PC-9 (cell line): ENCODE data around the gene PCED1B. TPM values are rescaled to one million over a fixed set of nuclear protein-coding genes. Genes with fewer than 3 reads are reported as not detected.
A peak's percentile ranks its signal among the peaks of the same experiment; 100 is the strongest.

Experiments
- BruUV-seq: library from RNA; stranded (reverse); fragments of 400-500 nt; replicated peaks from 2 replicates; lab custom pipeline; 2021; lab: Mats Ljungman, UMichigan
- CTCF ChIA-PET: fragments of 300-600 bp; sonication (Branson Sonifier 250); formaldehyde crosslinking; loops from one replicate; lab custom pipeline; 2022; ENCODE audit warnings: antibody characterized with exemption; lab: Charles Lee
- POLR2A ChIA-PET: fragments of 300-600 bp; sonication (Branson Sonifier 250); formaldehyde crosslinking; loops from one replicate; lab custom pipeline; 2022; ENCODE audit warnings: antibody characterized with exemption; ENCODE audit not compliant: unreplicated experiment; lab: Charles Lee
- DNase-seq, 2 experiments: peaks; one replicate each; pipeline versions ENCODE4 v3.0.0 to v3.0.0-alpha.2; 2015 to 2022; ENCODE audit warnings: mixed read lengths in 1 of 2
- H2AFZ ChIP-seq: fragments of 200-600 bp; sonication (generic); 2 replicates; pipeline ENCODE4 v1.8.1; 2017; ENCODE audit warnings: antibody characterized with exemption
- H3F3A ChIP-seq: fragments of 200-600 bp; sonication (generic); 2 replicates; pipeline ENCODE4 v1.8.1; 2017; ENCODE audit warnings: antibody characterized with exemption, mild to moderate bottlenecking, low read depth; ENCODE audit not compliant: insufficient read depth
- H3K27ac ChIP-seq: fragments of 200-600 bp; sonication (generic); 2 replicates; pipeline ENCODE4 v1.6.1; 2016; ENCODE audit warnings: mixed run types
- H3K27me3 ChIP-seq: fragments of 200-600 bp; sonication (generic); 2 replicates; pipeline ENCODE4 v1.6.1; 2016; ENCODE audit warnings: low read depth, mixed run types; ENCODE audit not compliant: insufficient read depth
- H3K36me3 ChIP-seq: fragments of 200-600 bp; sonication (generic); 2 replicates; pipeline ENCODE4 v1.6.1; 2016; ENCODE audit warnings: low read depth, mixed run types
- H3K4me1 ChIP-seq: fragments of 200-600 bp; sonication (generic); replicated peaks from 2 replicates; pipeline ENCODE4 v1.6.1; 2016; ENCODE audit warnings: mixed run types; ENCODE audit not compliant: insufficient read depth
- H3K4me2 ChIP-seq: fragments of 200-600 bp; sonication (generic); 2 replicates; pipeline ENCODE4 v1.6.1; 2017; ENCODE audit warnings: mixed run types
- H3K4me3 ChIP-seq: fragments of 200-600 bp; sonication (generic); 2 replicates; pipeline ENCODE4 v1.6.1; 2016; ENCODE audit warnings: mixed run types
- H3K79me2 ChIP-seq: fragments of 200-600 bp; sonication (generic); 2 replicates; pipeline ENCODE4 v1.6.1; 2017; ENCODE audit warnings: low read depth, mixed run types
- H3K9me2 ChIP-seq: fragments of 200-600 bp; sonication (generic); 2 replicates; pipeline ENCODE4 v1.8.1; 2017; ENCODE audit warnings: mild to moderate bottlenecking; ENCODE audit not compliant: insufficient read depth
- H3K9me3 ChIP-seq: fragments of 200-600 bp; sonication (generic); 2 replicates; pipeline ENCODE4 v1.8.1; 2016; ENCODE audit warnings: low read depth; ENCODE audit not compliant: insufficient read depth
- H4K20me1 ChIP-seq: fragments of 200-600 bp; sonication (generic); 2 replicates; pipeline ENCODE4 v1.8.1; 2017; ENCODE audit not compliant: insufficient read depth
- EZH2 ChIP-seq: fragments of 200-600 bp; sonication (generic); IDR thresholded peaks from 2 replicates; pipeline ENCODE4 v1.8.0; 2017; ENCODE audit warnings: antibody characterized with exemption, low read depth
- intact Hi-C: fragments of 100-400 bp; cut with micrococcal nuclease; formaldehyde crosslinking; loops from one replicate; pipeline ENCODE4 v1.10.0; 2022; ENCODE audit not compliant: unreplicated experiment
- total RNA-seq: library from RNA; stranded (reverse); gene quantifications from 2 replicates; pipeline ENCODE4 v1.2.3, GENCODE V29; 2021
- TF ChIP-seq, protein P1 (sequence below): fragments of 200-600 bp; sonication (generic); conservative IDR thresholded peaks from 2 replicates; pipeline ENCODE4 v1.6.1; 2017; ENCODE audit warnings: mixed run types, antibody characterized with exemption, mild to moderate bottlenecking, moderate library complexity

Gene PCED1B
- total RNA-seq, 1 experiment from 2014 or later, result 11.2 TPM

DNA sequence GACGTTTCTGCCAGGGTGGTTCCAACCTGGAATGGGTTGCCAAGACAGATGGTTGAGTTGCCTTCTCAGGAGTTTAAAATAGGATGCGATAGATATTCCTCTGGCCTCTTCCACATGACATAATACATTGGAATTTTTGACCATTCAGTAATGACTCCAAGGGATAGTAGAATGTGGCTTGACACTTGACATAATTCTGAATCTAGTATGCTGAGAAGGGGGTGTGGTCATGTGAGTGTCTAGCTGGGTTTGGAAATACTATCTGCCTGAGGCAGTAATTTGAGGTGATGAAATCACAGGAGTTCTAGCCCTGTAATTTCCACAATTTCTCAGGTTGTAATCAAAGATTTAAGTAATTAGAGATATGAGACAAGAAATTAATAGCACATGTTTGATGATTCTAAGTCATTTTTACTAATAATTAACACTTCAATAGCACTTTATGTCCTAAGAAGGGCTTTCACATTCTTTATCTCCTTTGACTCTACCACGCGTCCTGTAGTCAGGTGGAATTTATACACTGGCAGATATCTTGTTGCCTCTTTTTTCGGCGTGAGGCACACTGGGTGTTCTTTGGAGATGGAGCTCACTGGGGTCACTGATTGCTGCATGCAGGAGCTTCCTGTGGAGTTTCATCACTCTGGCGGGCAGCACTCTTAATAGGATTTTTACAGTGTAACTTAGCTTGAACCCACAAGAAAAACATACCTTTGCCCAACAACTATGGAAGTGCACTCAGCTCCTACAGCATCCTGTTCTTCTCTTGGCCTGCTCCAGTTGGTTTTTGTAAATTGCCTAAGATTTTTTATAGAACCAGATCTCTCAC, 3.6 kb downstream of the PCED1B start:
- Histone ChIP-seq H3K79me2 (peaks cover 47% of the 10 kb centered on the region), H3K4me3 (peak overlapping the region; percentile 96; the same call in 1 of the 2 replicates), H3K4me2 (peak overlapping the region; percentile 95), H4K20me1 (no peaks in the 10 kb centered on the region), H2AFZ (0 out of 2 replicates have a peak overlapping the region, but pooled peaks have one; percentile 15), H3K4me1 (peaks cover 37% of the 10 kb centered on the region), H3K27ac (peak overlapping the region; percentile 98), H3F3A (peaks cover 45% of the 10 kb centered on the region), H3K9me2 (no peaks in the 10 kb centered on the region), H3K36me3 (peaks cover 21% of the 10 kb centered on the region; the same call in 1 of the 2 replicates), H3K9me3 (0 out of 2 replicates have a peak, but pooled peaks cover 2% of the 10 kb centered on the region), H3K27me3 (no peaks in the 10 kb centered on the region)
- intact Hi-C loops, result loop anchor here (2.0 kb wide), 1 partner anchor 102 kb away; no protein-coding TSS in a partner anchor
- no peak for TF ChIP-seq EZH2
- TF ChIP-seq, protein P1, sequence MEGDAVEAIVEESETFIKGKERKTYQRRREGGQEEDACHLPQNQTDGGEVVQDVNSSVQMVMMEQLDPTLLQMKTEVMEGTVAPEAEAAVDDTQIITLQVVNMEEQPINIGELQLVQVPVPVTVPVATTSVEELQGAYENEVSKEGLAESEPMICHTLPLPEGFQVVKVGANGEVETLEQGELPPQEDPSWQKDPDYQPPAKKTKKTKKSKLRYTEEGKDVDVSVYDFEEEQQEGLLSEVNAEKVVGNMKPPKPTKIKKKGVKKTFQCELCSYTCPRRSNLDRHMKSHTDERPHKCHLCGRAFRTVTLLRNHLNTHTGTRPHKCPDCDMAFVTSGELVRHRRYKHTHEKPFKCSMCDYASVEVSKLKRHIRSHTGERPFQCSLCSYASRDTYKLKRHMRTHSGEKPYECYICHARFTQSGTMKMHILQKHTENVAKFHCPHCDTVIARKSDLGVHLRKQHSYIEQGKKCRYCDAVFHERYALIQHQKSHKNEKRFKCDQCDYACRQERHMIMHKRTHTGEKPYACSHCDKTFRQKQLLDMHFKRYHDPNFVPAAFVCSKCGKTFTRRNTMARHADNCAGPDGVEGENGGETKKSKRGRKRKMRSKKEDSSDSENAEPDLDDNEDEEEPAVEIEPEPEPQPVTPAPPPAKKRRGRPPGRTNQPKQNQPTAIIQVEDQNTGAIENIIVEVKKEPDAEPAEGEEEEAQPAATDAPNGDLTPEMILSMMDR, result no peak
- CTCF ChIA-PET, result interaction anchor here (0.6 to 1.4 kb wide), 2 partner anchors 124 to 315 kb away, joined by 3 to 6 read pairs; no protein-coding TSS in a partner anchor
- peak; percentile 35 to 93 for DNase-seq
- BruUV-seq, result no TSS peak
- POLR2A ChIA-PET, result interaction anchor here (0.5 to 1.5 kb wide), 5 partner anchors 11 to 326 kb away, joined by 4 to 33 read pairs (median 5); no protein-coding TSS in a partner anchor

DNA sequence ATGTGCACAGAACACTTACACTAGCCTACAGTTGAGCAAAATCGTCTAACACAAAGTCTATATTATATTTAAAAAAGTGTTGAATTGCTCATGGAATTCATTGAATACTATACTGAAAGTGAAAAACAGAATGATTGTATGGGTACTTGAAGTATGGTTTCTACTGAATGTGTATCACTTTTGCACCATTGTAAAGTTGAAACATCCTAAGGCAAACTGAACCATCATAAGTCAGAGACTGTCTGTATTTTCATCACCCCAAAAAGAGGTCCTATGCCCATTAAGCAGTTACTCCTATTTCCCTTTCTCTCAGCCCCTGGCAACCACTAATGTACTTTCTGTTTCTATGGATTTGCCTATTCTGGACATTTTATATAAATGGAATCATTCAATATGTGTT, 4.8 kb downstream of the PCED1B start:
- Histone ChIP-seq H4K20me1 (no peaks in the 10 kb centered on the region), H3F3A (peaks cover 41% of the 10 kb centered on the region), H3K4me1 (peaks cover 37% of the 10 kb centered on the region), H3K27ac (peak overlapping the region; percentile 98; the same call in 1 of the 2 replicates), H3K4me3 (no peak overlapping the region), H3K4me2 (peak overlapping the region; percentile 95), H3K36me3 (0 out of 2 replicates have a peak, but pooled peaks cover 15% of the 10 kb centered on the region), H3K9me3 (0 out of 2 replicates have a peak, but pooled peaks cover 2% of the 10 kb centered on the region), H2AFZ (no peak overlapping the region), H3K79me2 (peaks cover 36% of the 10 kb centered on the region), H3K9me2 (no peaks in the 10 kb centered on the region), H3K27me3 (no peaks in the 10 kb centered on the region)
- no TSS peak for BruUV-seq
- TF ChIP-seq, protein P1, result no peak
- TF ChIP-seq EZH2, result no peak
- ChIA-PET CTCF (no interaction called here), POLR2A (interaction anchor here (0.7 kb wide), 1 partner anchor 25 kb away, joined by 6 read pairs; no protein-coding TSS in a partner anchor)
- intact Hi-C loops, result no loop called here
- no peak for DNase-seq

DNA sequence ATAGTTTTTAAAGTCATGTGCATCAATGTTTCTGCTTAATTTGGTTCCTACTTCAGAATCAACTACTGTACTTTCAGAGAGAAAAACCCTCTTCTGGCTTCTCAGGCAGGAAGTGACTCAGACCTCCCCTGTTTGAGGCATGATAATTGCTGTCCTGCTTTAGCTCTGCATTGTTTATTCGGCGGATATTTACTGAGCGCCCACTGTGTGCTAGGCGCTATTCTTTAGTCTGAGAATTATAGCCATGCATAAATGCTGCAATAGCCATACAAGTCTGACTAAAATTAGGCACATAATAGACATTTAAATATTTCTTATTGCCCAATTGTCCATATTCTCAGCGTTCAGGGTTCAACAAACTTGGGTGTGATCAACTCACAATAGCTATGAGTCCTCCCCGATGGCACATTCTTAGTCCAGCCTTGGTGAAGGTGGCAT, 6.4 kb downstream of the PCED1B start:
- H3K4me1 ChIP-seq, result peaks cover 37% of the 10 kb centered on the region
- H3K9me2 ChIP-seq, result no peaks in the 10 kb centered on the region
- no peak overlapping the region for H3K4me2 ChIP-seq
- H2AFZ ChIP-seq, result no peak overlapping the region
- ChIA-PET POLR2A (no interaction called here), CTCF (interaction anchor here (0.6 to 0.8 kb wide), 3 partner anchors 312 to 1816 kb away, joined by 3 read pairs; no protein-coding TSS in a partner anchor)
- intact Hi-C loops, result no loop called here
- no peak for DNase-seq
- H3K27ac ChIP-seq, result no peak overlapping the region
- no peaks in the 10 kb centered on the region for H3K27me3 ChIP-seq
- H3K79me2 ChIP-seq, result peaks cover 33% of the 10 kb centered on the region
- H3K4me3 ChIP-seq, result no peak overlapping the region
- H3K9me3 ChIP-seq, result peaks cover 6% of the 10 kb centered on the region; the same call in 1 of the 2 replicates
- H3F3A ChIP-seq, result peaks cover 28% of the 10 kb centered on the region
- no peaks in the 10 kb centered on the region for H4K20me1 ChIP-seq
- 0 out of 2 replicates have a peak, but pooled peaks cover 15% of the 10 kb centered on the region for H3K36me3 ChIP-seq
- TF ChIP-seq, protein P1, result no peak
- TF ChIP-seq EZH2, result no peak
- no TSS peak for BruUV-seq
